Activated naive CD8-positive, alpha-beta T cell treated with anti-CD3 and anti-CD28 coated beads, Interleukin-2, amount 10 ng/mL, durations not matched to agents 7 days and 5 days (primary cell): ENCODE measurements around the gene SEPTIN8. TPM values are rescaled to one million over a fixed set of nuclear protein-coding genes. Genes with fewer than 3 reads are reported as not detected.

ENCODE experiments used
- ATAC-seq: fragments of 150-1000 bp; cut with Tn5 transposase; one replicate; pipeline ENCODE4 v1.10.0; 2021; ENCODE audit warnings: low read depth, moderate library complexity
- POLR2A ChIA-PET: fragments of 350-600 bp; sonication (Branson Sonifier 250); formaldehyde crosslinking; loops from one replicate; lab custom pipeline; 2021; ENCODE audit warnings: antibody characterized with exemption; lab: Charles Lee
- DNase-seq: peaks from one replicate; pipeline ENCODE4 v3.0.0; 2021
- H3K27ac Mint-ChIP-seq: one replicate; pipeline ENCODE4 v1.8.0; 2022; ENCODE audit warnings: mild to moderate bottlenecking, mixed read lengths
- H3K27me3 Mint-ChIP-seq: one replicate; pipeline ENCODE4 v1.8.0; 2022; ENCODE audit warnings: mild to moderate bottlenecking, moderate library complexity, mixed read lengths
- H3K36me3 Mint-ChIP-seq: one replicate; pipeline ENCODE4 v1.8.0; 2021; ENCODE audit warnings: mild to moderate bottlenecking, mixed read lengths
- H3K4me1 Mint-ChIP-seq: one replicate; pipeline ENCODE4 v1.8.0; 2021; ENCODE audit warnings: mixed read lengths
- H3K4me3 Mint-ChIP-seq: one replicate; pipeline ENCODE4 v1.8.0; 2022; ENCODE audit warnings: mild to moderate bottlenecking, moderate library complexity, mixed read lengths
- H3K9me3 Mint-ChIP-seq: one replicate; pipeline ENCODE4 v1.8.0; 2021; ENCODE audit warnings: mixed read lengths
- total RNA-seq, 2 experiments: library from RNA; stranded (reverse); gene quantifications; one replicate each; pipeline ENCODE4 v1.2.3, GENCODE V29; 2021

Gene SEPTIN8
- total RNA-seq, 2 experiments from 2014 or later, result 39.2 to 40.4 TPM

DNA sequence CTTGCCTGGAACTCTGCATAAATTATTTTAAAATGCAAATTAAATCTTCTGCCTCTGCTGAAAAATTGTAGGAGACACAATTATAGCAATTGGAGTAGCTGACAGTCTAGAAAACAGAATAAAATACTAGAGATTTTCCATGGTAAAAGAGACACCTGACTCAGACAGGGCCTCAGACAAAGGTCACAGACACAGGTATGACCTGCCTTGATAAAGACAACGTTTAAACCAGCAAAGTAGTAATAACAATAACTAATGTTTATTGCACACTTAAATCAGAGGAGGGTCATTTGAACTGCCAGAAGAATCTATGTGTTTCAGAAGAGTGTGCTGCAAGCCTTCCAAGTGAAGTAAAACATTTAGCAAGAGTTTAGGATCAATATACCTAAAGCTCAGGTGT is 40.0 kb upstream of the SEPTIN8 start:
- POLR2A ChIA-PET, result no interaction called here
- no peak for ATAC-seq
- H3K27ac Mint-ChIP-seq, result no peak overlapping the region
- no peak for DNase-seq
- H3K36me3 Mint-ChIP-seq, result no peaks in the 10 kb centered on the region
- peaks cover 17% of the 10 kb centered on the region for H3K4me1 Mint-ChIP-seq
- no peaks in the 10 kb centered on the region for H3K9me3 Mint-ChIP-seq
- H3K27me3 Mint-ChIP-seq, result peaks cover 31% of the 10 kb centered on the region
- no peak overlapping the region for H3K4me3 Mint-ChIP-seq

DNA sequence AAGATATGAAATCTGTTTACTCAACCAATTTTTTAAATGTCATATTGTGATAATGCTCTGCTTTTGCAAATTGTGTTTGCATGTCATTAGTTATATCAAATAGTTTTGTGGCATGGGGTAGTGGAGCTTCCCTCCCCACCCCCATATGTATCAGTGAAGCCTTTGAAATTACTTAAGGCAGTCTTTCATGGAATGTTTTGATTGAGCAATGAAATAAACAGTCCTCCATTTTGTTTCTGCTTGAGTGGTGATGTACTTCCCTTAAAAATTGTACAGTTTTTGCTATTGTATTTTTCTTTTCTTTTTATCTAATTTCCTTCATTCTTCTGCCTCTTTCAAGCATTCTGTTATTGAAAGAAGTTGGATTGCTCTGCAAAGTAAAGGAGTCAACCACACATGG is 39.5 kb upstream of the SEPTIN8 start:
- H3K4me3 Mint-ChIP-seq, result no peak overlapping the region
- H3K27me3 Mint-ChIP-seq, result peaks cover 34% of the 10 kb centered on the region
- no peak for ATAC-seq
- POLR2A ChIA-PET, result no interaction called here
- H3K27ac Mint-ChIP-seq, result no peak overlapping the region
- DNase-seq, result no peak
- H3K9me3 Mint-ChIP-seq, result no peaks in the 10 kb centered on the region
- H3K36me3 Mint-ChIP-seq, result no peaks in the 10 kb centered on the region
- peaks cover 17% of the 10 kb centered on the region for H3K4me1 Mint-ChIP-seq

DNA sequence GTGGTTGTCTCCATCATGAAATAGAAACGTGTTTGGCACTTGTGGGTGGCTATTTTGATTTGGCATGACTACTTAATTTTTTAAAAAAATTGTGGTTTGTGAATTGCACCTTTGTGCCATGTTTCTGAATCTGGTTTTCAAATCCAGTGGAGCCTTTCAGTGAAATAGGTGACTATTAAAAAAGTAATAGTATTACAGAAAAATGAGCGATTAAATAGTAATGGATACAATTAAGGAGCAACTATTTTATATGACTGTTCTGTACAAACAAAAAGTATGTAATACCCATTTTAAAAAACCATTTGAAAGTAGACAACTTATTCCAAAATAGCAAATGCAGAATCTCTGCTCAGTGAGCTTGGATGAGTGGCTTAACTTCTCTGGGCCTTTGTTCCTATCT is 39.0 kb upstream of the SEPTIN8 start:
- H3K27me3 Mint-ChIP-seq, result peaks cover 39% of the 10 kb centered on the region
- H3K9me3 Mint-ChIP-seq, result no peaks in the 10 kb centered on the region
- ATAC-seq (no peak), DNase-seq (no peak)
- H3K4me3 Mint-ChIP-seq, result no peak overlapping the region
- no peaks in the 10 kb centered on the region for H3K36me3 Mint-ChIP-seq
- POLR2A ChIA-PET, result no interaction called here
- H3K27ac Mint-ChIP-seq, result no peak overlapping the region
- H3K4me1 Mint-ChIP-seq, result peaks cover 17% of the 10 kb centered on the region

DNA sequence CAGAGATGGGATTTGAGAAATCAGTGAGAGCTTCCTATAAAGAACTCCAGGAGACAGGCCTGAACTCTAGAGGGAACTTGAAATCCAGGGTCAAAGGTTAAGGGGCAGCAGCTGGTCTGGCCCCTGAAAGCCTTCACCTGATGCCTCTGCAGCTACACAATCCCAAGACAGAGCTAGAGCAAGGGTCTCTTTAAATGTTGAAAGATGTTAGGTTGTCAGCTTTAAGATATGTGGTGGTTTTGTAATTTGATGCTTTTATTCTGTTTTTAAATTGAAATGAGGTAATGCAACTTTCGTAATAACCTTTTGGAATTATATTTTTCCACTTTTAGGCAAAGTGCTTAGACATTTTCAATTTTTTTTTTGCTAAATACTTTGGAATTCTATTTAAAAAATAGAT is 38.4 kb upstream of the SEPTIN8 start:
- ATAC-seq (no peak), DNase-seq (no peak)
- Mint-ChIP-seq H3K9me3 (no peaks in the 10 kb centered on the region), H3K27me3 (peaks cover 42% of the 10 kb centered on the region), H3K27ac (no peak overlapping the region), H3K36me3 (no peaks in the 10 kb centered on the region), H3K4me1 (peaks cover 17% of the 10 kb centered on the region), H3K4me3 (no peak overlapping the region)
- POLR2A ChIA-PET, result interaction anchor here (0.5 to 1.3 kb wide), 2 partner anchors 9 to 335 kb away, joined by 3 read pairs; no protein-coding TSS in a partner anchor

- Mint-ChIP-seq H3K9me3 (no peaks in the 10 kb centered on the region), H3K4me3 (no peak overlapping the region), H3K27ac (no peak overlapping the region), H3K4me1 (peaks cover 14% of the 10 kb centered on the region), H3K36me3 (no peaks in the 10 kb centered on the region), H3K27me3 (peaks cover 49% of the 10 kb centered on the region)
- POLR2A ChIA-PET, result interaction anchor here (0.5 to 1.5 kb wide), 4 partner anchors 9 to 335 kb away, joined by 3 to 4 read pairs (median 3); partner anchors contain the start of gene RAD50
- DNase-seq (no peak), ATAC-seq (no peak)
Measured at GRCh38 chr5:132814503-132815294, 37.7 kb upstream of the SEPTIN8 start.

- Mint-ChIP-seq H3K27ac (no peak overlapping the region), H3K4me1 (peaks cover 7% of the 10 kb centered on the region), H3K36me3 (no peaks in the 10 kb centered on the region), H3K4me3 (peak overlapping the region; percentile 42), H3K27me3 (peaks cover 55% of the 10 kb centered on the region), H3K9me3 (no peaks in the 10 kb centered on the region)
- DNase-seq (peak; percentile 63), ATAC-seq (peak; percentile 60)
- POLR2A ChIA-PET, result interaction anchor here (1.2 to 1.5 kb wide), 3 partner anchors 16 to 257 kb away, joined by 3 to 4 read pairs (median 3); partner anchors contain the start of gene RAD50
Measured at GRCh38 chr5:132813599-132814502, 36.8 kb upstream of the SEPTIN8 start.

GRCh38 chr5:132812781-132813598 is 36.0 kb upstream of the SEPTIN8 start, which contains the start of gene SOWAHA:
Gene SOWAHA, plus strand, starts transcription at chr5:132813302. Its CDS starts 320 bp downstream, at chr5:132813622.
- DNase-seq, result no peak
- Mint-ChIP-seq H3K36me3 (no peaks in the 10 kb centered on the region), H3K9me3 (no peaks in the 10 kb centered on the region), H3K4me1 (peaks cover 7% of the 10 kb centered on the region), H3K27me3 (peaks cover 60% of the 10 kb centered on the region), H3K4me3 (peak within 1 kb of the TSS; percentile 79), H3K27ac (no peak within 1 kb of the TSS)
- POLR2A ChIA-PET, result interaction anchor here (1.2 to 1.5 kb wide), 2 partner anchors 17 to 62 kb away, joined by 3 read pairs; no protein-coding TSS in a partner anchor
- ATAC-seq, result peak; percentile 27

- no peak overlapping the region for H3K27ac Mint-ChIP-seq
- peak overlapping the region; percentile 79 for H3K4me3 Mint-ChIP-seq
- no peak for ATAC-seq
- POLR2A ChIA-PET, result no interaction called here
- DNase-seq, result no peak
- H3K4me1 Mint-ChIP-seq, result peaks cover 10% of the 10 kb centered on the region
- H3K36me3 Mint-ChIP-seq, result no peaks in the 10 kb centered on the region
- peaks cover 63% of the 10 kb centered on the region for H3K27me3 Mint-ChIP-seq
- H3K9me3 Mint-ChIP-seq, result no peaks in the 10 kb centered on the region
Measured at GRCh38 chr5:132812123-132812765, 35.2 kb upstream of the SEPTIN8 start.

- no peak overlapping the region for H3K27ac Mint-ChIP-seq
Measured at GRCh38 chr5:132810605-132811004, 33.6 kb upstream of the SEPTIN8 start.

DNA sequence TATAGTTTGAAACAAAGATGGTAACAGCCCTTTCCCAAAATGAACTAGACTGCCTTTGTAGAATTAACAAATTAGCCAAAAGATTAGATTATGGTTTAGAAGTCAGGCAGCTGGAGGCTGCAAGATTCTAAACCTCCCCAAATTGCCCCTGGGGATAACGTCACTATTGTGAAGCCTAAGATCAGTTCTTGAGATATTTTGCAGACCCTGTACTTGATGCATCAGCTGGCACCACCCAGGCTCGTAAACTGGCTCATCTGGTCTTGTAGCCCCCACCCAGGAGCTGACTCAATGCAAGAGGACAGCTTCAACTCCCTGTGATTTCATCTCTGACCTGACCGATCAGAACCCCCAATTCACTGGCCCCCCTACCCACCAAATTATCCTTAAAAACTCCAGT is 31.8 kb upstream of the SEPTIN8 start:
- Mint-ChIP-seq H3K27ac (no peak overlapping the region), H3K4me1 (peaks cover 12% of the 10 kb centered on the region), H3K36me3 (no peaks in the 10 kb centered on the region), H3K4me3 (no peak overlapping the region), H3K27me3 (peaks cover 70% of the 10 kb centered on the region), H3K9me3 (no peaks in the 10 kb centered on the region)
- POLR2A ChIA-PET, result no interaction called here
- DNase-seq (no peak), ATAC-seq (no peak)

More at GRCh38 chr5:132810605-132811004, 33.6 kb upstream of the SEPTIN8 start:
- Mint-ChIP-seq H3K4me1 (peaks cover 12% of the 10 kb centered on the region), H3K27me3 (peaks cover 68% of the 10 kb centered on the region), H3K9me3 (no peaks in the 10 kb centered on the region), H3K36me3 (no peaks in the 10 kb centered on the region), H3K4me3 (no peak overlapping the region)
- ATAC-seq (no peak), DNase-seq (no peak)
- POLR2A ChIA-PET, result no interaction called here

- Mint-ChIP-seq H3K27me3 (peaks cover 74% of the 10 kb centered on the region), H3K27ac (no peak overlapping the region), H3K9me3 (no peaks in the 10 kb centered on the region), H3K4me1 (peaks cover 12% of the 10 kb centered on the region), H3K4me3 (no peak overlapping the region), H3K36me3 (no peaks in the 10 kb centered on the region)
- POLR2A ChIA-PET, result no interaction called here
- no peak for ATAC-seq
- DNase-seq, result no peak
Measured at GRCh38 chr5:132808448-132808847, 31.4 kb upstream of the SEPTIN8 start.

GRCh38 chr5:132807163-132807838 is 30.3 kb upstream of the SEPTIN8 start:
- peaks cover 5% of the 10 kb centered on the region for H3K4me1 Mint-ChIP-seq
- ATAC-seq (no peak), DNase-seq (peak; percentile 28)
- no peaks in the 10 kb centered on the region for H3K9me3 Mint-ChIP-seq
- H3K4me3 Mint-ChIP-seq, result no peak overlapping the region
- POLR2A ChIA-PET, result interaction anchor here (0.5 kb wide), 1 partner anchor 13 kb away, joined by 3 read pairs; no protein-coding TSS in a partner anchor
- H3K27me3 Mint-ChIP-seq, result peaks cover 76% of the 10 kb centered on the region
- H3K36me3 Mint-ChIP-seq, result no peaks in the 10 kb centered on the region
- no peak overlapping the region for H3K27ac Mint-ChIP-seq
